Keratinocyte (primary cell): Measurements from ENCODE around the gene LIN52. TPM values are rescaled to one million over a fixed set of nuclear protein-coding genes. Genes with fewer than 3 reads are reported as not detected.

Experiments
- DNase-seq: peaks from one replicate; pipeline ENCODE4 v3.0.0-alpha.2; 2011; ENCODE audit warnings: low read depth, missing footprints, low spot score
- FAIRE-seq: peaks from 2 replicates; lab custom pipeline; 2011; peaks lifted over from hg19 to GRCh38; lab: Jason Lieb, UNC
- H2AFZ ChIP-seq: 2 replicates; pipeline ENCODE4 v1.6.0; 2012; ENCODE audit warnings: low read length, control low read depth, inconsistent platforms; ENCODE audit not compliant: control insufficient read depth
- H3K27ac ChIP-seq: 2 replicates; pipeline ENCODE4 v1.5.1; 2011; ENCODE audit warnings: low read length; ENCODE audit not compliant: control insufficient read depth, insufficient read depth
- H3K27me3 ChIP-seq: 3 replicates; pipeline ENCODE4 v1.6.0; 2011; ENCODE audit warnings: low read length; ENCODE audit not compliant: control insufficient read depth, insufficient read depth; ENCODE audit errors: extremely low read depth
- H3K36me3 ChIP-seq, 2 experiments: 2 replicates in 1 of 2; 3 replicates in 1 of 2; pipeline ENCODE4 v1.5.1; 2011; ENCODE audit warnings: low read length in 2 of 2, mild to moderate bottlenecking in 1 of 2; ENCODE audit not compliant: control insufficient read depth in 2 of 2, insufficient read depth in 2 of 2; ENCODE audit errors: extremely low read depth in 1 of 2
- H3K4me1 ChIP-seq: 3 replicates; pipeline ENCODE4 v1.5.1; 2011; ENCODE audit warnings: low read length; ENCODE audit not compliant: control insufficient read depth, insufficient read depth; ENCODE audit errors: extremely low read depth
- H3K4me2 ChIP-seq: 3 replicates; pipeline ENCODE4 v1.6.0; 2011; ENCODE audit warnings: low read depth, low read length; ENCODE audit not compliant: control insufficient read depth, insufficient read depth; ENCODE audit errors: extremely low read depth
- H3K4me3 ChIP-seq, 3 experiments: fragments of 200-600 bp in 1 of 3; sonication (generic) in 1 of 3; 2 replicates in 2 of 3; 3 replicates in 1 of 3; pipeline ENCODE4 v1.5.1; 2011 to 2016; ENCODE audit warnings: low read length in 3 of 3, mild to moderate bottlenecking in 3 of 3, control low read depth in 2 of 3, inconsistent platforms in 1 of 3, low read depth in 1 of 3, mixed read lengths in 1 of 3, mixed run types in 1 of 3, moderate library complexity in 1 of 3; ENCODE audit not compliant: control insufficient read depth in 2 of 3, insufficient read depth in 2 of 3; ENCODE audit errors: extremely low read depth in 1 of 3
- H3K79me2 ChIP-seq: 2 replicates; pipeline ENCODE4 v1.6.0; 2012; ENCODE audit warnings: low read length; ENCODE audit not compliant: control insufficient read depth, insufficient read depth
- H3K9ac ChIP-seq: 3 replicates; pipeline ENCODE4 v1.6.0; 2011; ENCODE audit warnings: low read length; ENCODE audit not compliant: control insufficient read depth, insufficient read depth; ENCODE audit errors: extremely low read depth
- H3K9me1 ChIP-seq: 3 replicates; pipeline ENCODE4 v1.6.0; 2011; ENCODE audit warnings: low read length; ENCODE audit not compliant: control insufficient read depth, insufficient read depth; ENCODE audit errors: extremely low read depth
- H3K9me3 ChIP-seq: 2 replicates; pipeline ENCODE4 v1.5.1; 2012; ENCODE audit warnings: low read depth, low read length; ENCODE audit not compliant: control insufficient read depth
- H4K20me1 ChIP-seq: 3 replicates; pipeline ENCODE4 v1.6.0; 2011; ENCODE audit warnings: low read length; ENCODE audit not compliant: control insufficient read depth, insufficient read depth; ENCODE audit errors: extremely low read depth
- CTCF ChIP-seq, 3 experiments: IDR thresholded peaks in 1 of 3; conservative IDR thresholded peaks in 1 of 3; optimal IDR thresholded peaks in 1 of 3; 2 replicates in 2 of 3; 3 replicates in 1 of 3; pipeline versions ENCODE3 to v1.5.1; 2011; ENCODE audit warnings: low read length in 3 of 3, mild to moderate bottlenecking in 3 of 3, moderate library complexity in 2 of 3, control low read depth in 1 of 3, inconsistent platforms in 1 of 3; ENCODE audit not compliant: insufficient read depth in 2 of 3; ENCODE audit errors: extremely low read depth in 1 of 3
- EZH2 ChIP-seq: IDR thresholded peaks from one replicate; pipeline ENCODE4 v1.6.1; 2012; ENCODE audit warnings: inconsistent platforms, mild to moderate bottlenecking, low read length, moderate library complexity
- dilution Hi-C: fragments of 300-500 bp; cut with MboI; formaldehyde crosslinking; loops from one replicate; pipeline ENCODE4 v1.7.0; 2020; ENCODE audit warnings: low sequenced_read_pairs; ENCODE audit not compliant: extremely low pct_ligation_motif_present
- polyA plus RNA-seq, 5 experiments: library from polyadenylated mRNA; depleted of rRNA in 3 of 5; stranded (reverse) in 3 of 5; stranded (forward) in 1 of 5; unstranded in 1 of 5; fragments of >200 nt; gene quantifications; 1 replicate in 1 of 5; 2 replicates in 3 of 5; 3 replicates in 1 of 5; pipeline versions ENCODE4 v1.2.1 to v1.2.3, GENCODE V29; 2011 to 2012; ENCODE audit warnings: missing spikeins in 2 of 5, low read depth in 1 of 5, low replicate concordance in 1 of 5

Gene LIN52
- polyA plus RNA-seq, 1 donor (not counting 4 experiments of a cell fraction or from before 2014, with no cell fraction given) = 6.8 TPM

- H3K36me3 ChIP-seq = no peaks in the 10 kb centered on the region
- no peak for FAIRE-seq
- dilution Hi-C loops = no loop called here
These were observed 71.0 kb downstream of the LIN52 start for GRCh38 chr14:74155749-74156148.

GRCh38 chr14:74160763-74161162 is 76.0 kb downstream of the LIN52 start:
- no peaks in the 10 kb centered on the region for H3K36me3 ChIP-seq

More at GRCh38 chr14:74155749-74156148, 71.0 kb downstream of the LIN52 start:
- H3K9ac ChIP-seq = no peak overlapping the region
- no peaks in the 10 kb centered on the region for H3K79me2 ChIP-seq
- no peaks in the 10 kb centered on the region for H3K9me1 ChIP-seq
- H4K20me1 ChIP-seq = no peaks in the 10 kb centered on the region
- H3K4me2 ChIP-seq = no peak overlapping the region
- DNase-seq = no peak
- H3K9me3 ChIP-seq = no peaks in the 10 kb centered on the region
- H2AFZ ChIP-seq = no peak overlapping the region
- TF ChIP-seq EZH2 = no peak
- TF ChIP-seq CTCF (optimal IDR thresholded peaks at IDR 0.05 in 1 of 3, IDR thresholded peaks at IDR 0.05 in 1 of 3, conservative IDR thresholded peaks at IDR 0.05 in 1 of 3; ENCODE audit: extremely low read depth in 1 of 3, insufficient read depth in 2 of 3, low read length in 3 of 3) = no peak
- no peak overlapping the region for H3K4me3 ChIP-seq
- no peaks in the 10 kb centered on the region for H3K27me3 ChIP-seq
- H3K27ac ChIP-seq = no peak overlapping the region
- no peaks in the 10 kb centered on the region for H3K4me1 ChIP-seq

More at GRCh38 chr14:74160763-74161162, 76.0 kb downstream of the LIN52 start:
- no peak for TF ChIP-seq CTCF (optimal IDR thresholded peaks at IDR 0.05 in 1 of 3, IDR thresholded peaks at IDR 0.05 in 1 of 3, conservative IDR thresholded peaks at IDR 0.05 in 1 of 3; ENCODE audit: extremely low read depth in 1 of 3, insufficient read depth in 2 of 3, low read length in 3 of 3)
- no peak for TF ChIP-seq EZH2
- H3K4me3 ChIP-seq = no peak overlapping the region
- H4K20me1 ChIP-seq = no peaks in the 10 kb centered on the region
- no peaks in the 10 kb centered on the region for H3K79me2 ChIP-seq
- H3K4me2 ChIP-seq = no peak overlapping the region
- no peak for FAIRE-seq
- no peak overlapping the region for H3K27ac ChIP-seq
- H3K9ac ChIP-seq = no peak overlapping the region
- H3K4me1 ChIP-seq = no peaks in the 10 kb centered on the region
- no peaks in the 10 kb centered on the region for H3K27me3 ChIP-seq
- no peaks in the 10 kb centered on the region for H3K9me3 ChIP-seq
- dilution Hi-C loops = no loop called here
- DNase-seq = no peak
- H2AFZ ChIP-seq = no peak overlapping the region
- no peaks in the 10 kb centered on the region for H3K9me1 ChIP-seq
